ENCODE results near the gene BANP.
"Not testable (repeated sequence)": the region's sequence is repeated elsewhere in the genome, so short reads cannot be mapped to it uniquely, and the experiment has no call there.

The BANP gene

DNA sequence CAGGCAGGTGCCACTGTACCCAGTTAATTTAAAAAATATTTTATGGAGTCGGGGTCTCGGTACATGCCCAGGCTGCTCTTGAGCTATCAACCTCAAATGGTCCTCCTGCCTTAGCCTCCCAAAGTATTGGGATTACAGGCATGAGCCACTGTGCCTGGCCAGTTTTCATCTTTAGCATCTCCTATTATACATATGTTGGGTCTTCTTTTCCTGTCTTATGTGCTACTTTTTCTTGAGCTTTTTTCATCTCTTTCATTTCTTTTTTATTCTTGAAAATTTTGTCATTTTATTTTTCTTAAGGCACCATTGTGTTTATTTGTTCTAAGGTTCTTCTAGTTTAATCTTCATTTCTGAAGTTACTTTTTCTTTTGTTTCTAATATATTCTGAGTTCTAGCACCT is 20.7 kb downstream of the BANP start:
- peaks cover 13% of the 10 kb centered on the region for H3K4me1 Mint-ChIP-seq

DNA sequence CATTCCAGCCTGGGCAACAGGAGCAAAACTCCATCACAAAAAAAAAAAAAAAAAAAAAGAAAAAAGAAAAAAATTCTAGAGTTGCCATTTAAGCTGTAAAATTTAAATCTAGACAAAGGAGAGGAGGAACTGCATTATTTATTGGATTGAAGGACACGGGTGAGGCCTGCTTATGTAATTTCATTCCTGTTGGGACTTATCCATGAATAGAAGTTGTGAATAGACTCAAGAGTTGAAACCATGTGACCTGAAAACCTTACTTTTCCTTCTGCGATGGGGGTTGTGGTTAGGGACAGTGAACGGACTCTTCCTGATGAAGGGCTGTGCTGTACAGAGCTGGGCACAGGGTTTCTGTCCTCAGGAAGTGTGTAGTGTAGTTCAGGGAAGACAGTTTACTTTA is 22.5 kb downstream of the BANP start:
- Mint-ChIP-seq H3K9me3 (peaks cover 33% of the 10 kb centered on the region), H3K4me1 (peaks cover 11% of the 10 kb centered on the region), H3K27ac (no peak overlapping the region), H3K36me3 (ENCODE audit: low read depth) (peaks cover 76% of the 10 kb centered on the region), H3K27me3 (ENCODE audit: low read depth) (no peaks in the 10 kb centered on the region), H3K4me3 (no peak overlapping the region)
- no peak for TF ChIP-seq CTCF (IDR thresholded peaks at IDR 0.05; ENCODE audit: unreplicated experiment in 3 of 3)

More for the DNA sequence above, 20.7 kb downstream of the BANP start:
- peaks cover 71% of the 10 kb centered on the region for H3K36me3 Mint-ChIP-seq (ENCODE audit: low read depth)
- no peaks in the 10 kb centered on the region for H3K27me3 Mint-ChIP-seq (ENCODE audit: low read depth)
- no peak overlapping the region for H3K27ac Mint-ChIP-seq
- H3K9me3 Mint-ChIP-seq = peaks cover 33% of the 10 kb centered on the region
- no peak overlapping the region for H3K4me3 Mint-ChIP-seq
- no peak for TF ChIP-seq CTCF (IDR thresholded peaks at IDR 0.05; ENCODE audit: unreplicated experiment in 3 of 3)

- TF ChIP-seq CTCF (IDR thresholded peaks at IDR 0.05; ENCODE audit: unreplicated experiment in 3 of 3) = no peak
These were observed 22.9 kb downstream of the BANP start for GRCh38 chr16:87974178-87974577.

DNA sequence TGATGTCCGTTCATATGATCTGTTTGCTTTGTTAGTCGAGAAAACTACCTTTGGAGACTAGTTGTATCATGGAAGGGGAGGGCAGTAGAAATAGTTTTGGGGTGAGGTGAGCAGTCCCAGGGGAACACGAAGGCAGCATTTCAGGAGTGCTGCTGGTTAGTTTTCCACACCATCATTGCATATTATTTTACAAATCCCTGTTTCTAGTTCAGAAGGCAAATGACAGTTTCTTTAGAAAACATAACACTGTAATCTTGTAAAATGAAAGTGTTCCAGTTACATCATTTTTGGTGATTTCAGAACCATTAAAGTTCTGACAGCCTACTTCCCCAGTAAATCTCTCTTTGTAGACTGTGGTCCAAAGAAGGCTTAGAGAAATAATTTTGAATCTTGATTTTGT is 25.4 kb downstream of the BANP start:
- Mint-ChIP-seq H3K9me3 (peaks cover 16% of the 10 kb centered on the region), H3K27ac (peak overlapping the region; percentile 61 to 74 (median 68)), H3K36me3 (ENCODE audit: low read depth) (peaks cover 55% of the 10 kb centered on the region), H3K4me3 (no peak overlapping the region), H3K4me1 (peaks cover 29% of the 10 kb centered on the region), H3K27me3 (ENCODE audit: low read depth) (no peaks in the 10 kb centered on the region)
- TF ChIP-seq CTCF (IDR thresholded peaks at IDR 0.05; ENCODE audit: unreplicated experiment in 3 of 3) = no peak

More at GRCh38 chr16:87974178-87974577, 22.9 kb downstream of the BANP start:
- no peaks in the 10 kb centered on the region for H3K27me3 Mint-ChIP-seq (ENCODE audit: low read depth)
- peaks cover 15% of the 10 kb centered on the region for H3K4me1 Mint-ChIP-seq
- no peak overlapping the region for H3K4me3 Mint-ChIP-seq
- peaks cover 72% of the 10 kb centered on the region for H3K36me3 Mint-ChIP-seq (ENCODE audit: low read depth)
- H3K9me3 Mint-ChIP-seq = peaks cover 30% of the 10 kb centered on the region
- H3K27ac Mint-ChIP-seq = no peak overlapping the region

GRCh38 chr16:87978127-87978526 is 26.9 kb downstream of the BANP start:
- Mint-ChIP-seq H3K27me3 (ENCODE audit: low read depth) (no peaks in the 10 kb centered on the region), H3K4me3 (no peak overlapping the region), H3K27ac (no peak overlapping the region), H3K9me3 (peaks cover 1% of the 10 kb centered on the region), H3K4me1 (peaks cover 29% of the 10 kb centered on the region), H3K36me3 (ENCODE audit: low read depth) (peaks cover 43% of the 10 kb centered on the region)
- no peak for TF ChIP-seq CTCF (IDR thresholded peaks at IDR 0.05; ENCODE audit: unreplicated experiment in 3 of 3)

GRCh38 chr16:87979352-87979751 is 28.1 kb downstream of the BANP start:
- peaks cover 29% of the 10 kb centered on the region for H3K4me1 Mint-ChIP-seq
- no peak overlapping the region for H3K4me3 Mint-ChIP-seq
- H3K36me3 Mint-ChIP-seq (ENCODE audit: low read depth) = peaks cover 41% of the 10 kb centered on the region
- no peaks in the 10 kb centered on the region for H3K9me3 Mint-ChIP-seq
- no peak for TF ChIP-seq CTCF (IDR thresholded peaks at IDR 0.05; ENCODE audit: unreplicated experiment in 3 of 3)
- peak overlapping the region in 1 of 3 experiments; percentile 44 for H3K27ac Mint-ChIP-seq
- H3K27me3 Mint-ChIP-seq (ENCODE audit: low read depth) = no peaks in the 10 kb centered on the region

- H3K27me3 Mint-ChIP-seq (ENCODE audit: low read depth); H3K4me3 Mint-ChIP-seq; H3K9me3 Mint-ChIP-seq: not testable (repeated sequence)
- Mint-ChIP-seq H3K27ac (peak overlapping the region in 1 of 3 experiments; percentile 67), H3K36me3 (ENCODE audit: low read depth) (peaks cover 41% of the 10 kb centered on the region), H3K4me1 (peaks cover 29% of the 10 kb centered on the region)
These were observed 28.8 kb downstream of the BANP start for GRCh38 chr16:87979911-87980630.

DNA sequence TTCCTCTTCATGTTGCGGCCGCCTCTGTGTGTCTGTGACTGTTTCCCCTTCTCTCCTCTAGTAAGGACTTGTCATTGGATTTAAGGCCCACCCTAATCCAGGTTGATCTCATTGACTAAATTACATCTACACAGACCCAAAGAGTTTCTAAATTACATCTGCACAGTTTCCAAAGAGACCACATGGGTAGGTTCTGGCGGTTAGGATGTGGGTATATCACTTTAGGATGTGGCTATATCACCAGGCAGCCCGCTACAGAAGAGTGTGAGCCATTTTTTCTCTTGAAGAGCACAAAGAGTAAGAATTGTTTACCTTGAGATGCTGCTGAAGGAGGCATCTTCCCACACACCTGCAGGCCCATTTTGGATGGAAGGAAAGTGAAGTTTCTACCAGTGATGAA is 30.1 kb downstream of the BANP start:
- not testable (repeated sequence) for H3K4me3 Mint-ChIP-seq; H3K27me3 Mint-ChIP-seq (ENCODE audit: low read depth); H3K27ac Mint-ChIP-seq; H3K9me3 Mint-ChIP-seq
- peaks cover 23% of the 10 kb centered on the region for H3K4me1 Mint-ChIP-seq
- peaks cover 40% of the 10 kb centered on the region for H3K36me3 Mint-ChIP-seq (ENCODE audit: low read depth)

All from nephron (organoid).